AG08395 (cell line): Measurements from ENCODE around the gene EFCAB5.
"Not testable (repeated sequence)": the region's sequence is repeated elsewhere in the genome, so short reads cannot be mapped to it uniquely, and the experiment has no call there.

Experiments
- DNase-seq: peaks from one replicate; pipeline ENCODE4 v3.0.0; 2012; ENCODE audit warnings: mixed read lengths, low spot score

EFCAB5 gene

DNA sequence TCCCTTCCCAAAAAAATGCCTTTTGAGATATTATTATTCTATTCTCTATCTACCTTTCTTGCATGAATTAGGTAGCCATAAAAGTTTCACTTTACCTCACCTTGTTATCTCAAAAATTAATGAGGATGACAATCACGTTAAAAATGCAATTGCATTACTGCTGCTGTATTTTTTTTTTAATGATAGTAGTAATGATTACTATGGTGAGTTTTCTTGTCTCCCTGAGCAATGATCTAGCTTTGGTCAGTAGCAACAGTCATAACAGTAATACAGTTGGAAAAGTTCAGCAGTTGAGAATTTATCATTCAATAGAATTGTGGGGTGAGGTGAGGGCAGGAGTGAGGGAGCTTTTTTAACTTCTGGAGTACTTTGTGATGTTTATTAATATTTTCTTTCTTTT lies at the start of gene EFCAB5:
TSS of gene EFCAB5 (plus strand) at position 301 of the 400 bp plus-strand sequence. CDS start 163 bp downstream, outside the sequence.
- DNase-seq, result no peak

- DNase-seq, result no peak
Observed at GRCh38 chr17:29892201-29892600, 49.2 kb upstream of the EFCAB5 start.

DNA sequence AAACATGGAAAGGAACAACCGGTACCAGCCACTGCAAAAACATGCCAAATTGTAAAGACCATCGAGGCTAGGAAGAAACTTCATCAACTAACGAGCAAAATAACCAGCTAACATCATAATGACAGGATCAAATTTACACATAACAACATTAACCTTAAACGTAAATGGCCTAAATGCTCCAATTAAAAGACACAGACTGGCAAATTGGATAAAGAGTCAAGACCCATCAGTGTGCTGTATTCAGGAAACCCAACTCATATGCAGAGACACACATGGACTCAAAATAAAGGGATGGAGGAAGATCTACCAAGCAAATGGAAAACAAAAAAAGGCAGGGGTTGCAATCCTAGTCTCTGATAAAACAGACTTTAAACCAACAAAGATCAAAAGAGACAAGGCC lies 44.3 kb upstream of the EFCAB5 start:
- not testable (repeated sequence) for DNase-seq

- no peak for DNase-seq
Observed at GRCh38 chr17:29903471-29903870, 38.0 kb upstream of the EFCAB5 start.

GRCh38 chr17:29905086-29905878 lies 36.2 kb upstream of the EFCAB5 start:
- DNase-seq, result no peak

DNA sequence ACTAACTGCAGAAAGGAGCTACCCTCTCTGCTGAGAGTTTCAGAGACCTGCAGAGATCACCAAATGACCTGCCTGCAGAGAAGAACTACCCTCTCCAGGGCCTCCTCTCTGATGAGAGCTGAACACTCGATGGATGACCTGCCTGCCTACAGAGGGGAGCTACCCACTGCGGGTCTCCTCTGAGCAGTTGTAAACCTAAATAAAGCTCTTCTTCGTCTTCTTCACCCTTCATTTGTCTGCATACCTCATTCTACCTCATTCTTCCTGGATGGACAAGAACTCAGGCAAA lies 35.6 kb upstream of the EFCAB5 start:
- no peak for DNase-seq

GRCh38 chr17:29906969-29907368 lies 34.5 kb upstream of the EFCAB5 start:
- DNase-seq, result no peak

DNA sequence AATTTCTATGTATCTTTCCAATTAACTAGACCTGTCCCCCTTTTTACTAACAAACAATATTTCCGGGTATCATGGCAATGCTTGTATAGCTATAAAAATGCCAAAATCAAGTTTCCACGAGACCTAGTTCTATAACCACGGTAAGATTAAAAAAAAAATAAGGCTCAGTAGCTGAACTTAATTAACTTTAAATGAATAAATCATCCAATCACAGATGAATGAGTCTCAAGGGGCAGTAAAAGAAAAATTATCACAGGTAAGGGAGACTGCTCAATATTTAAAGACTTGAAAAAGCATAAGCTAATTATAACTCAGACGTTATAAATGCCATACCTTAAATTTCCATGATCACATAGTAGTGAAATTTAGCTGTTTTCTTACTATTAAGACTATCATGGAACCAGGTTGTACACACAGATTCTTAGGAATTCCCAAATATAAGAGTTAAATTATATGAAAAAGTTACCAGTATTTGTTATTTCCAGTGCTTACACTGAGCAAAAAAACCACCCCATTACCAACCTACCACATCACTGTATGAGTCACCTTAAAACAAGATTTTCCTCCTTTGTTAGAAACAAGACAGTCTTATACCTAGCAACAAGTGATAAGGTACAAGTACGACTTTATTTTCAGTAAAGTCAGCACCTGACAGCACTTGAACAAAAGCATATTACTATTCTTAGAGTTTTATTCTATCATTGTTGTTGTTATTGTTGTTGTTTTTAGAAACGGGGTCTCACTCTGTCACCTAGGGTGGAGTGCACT lies 32.0 kb upstream of the EFCAB5 start:
- DNase-seq, result peak; percentile 10

GRCh38 chr17:29911641-29912177 lies 29.7 kb upstream of the EFCAB5 start:
- DNase-seq, result no peak

DNA sequence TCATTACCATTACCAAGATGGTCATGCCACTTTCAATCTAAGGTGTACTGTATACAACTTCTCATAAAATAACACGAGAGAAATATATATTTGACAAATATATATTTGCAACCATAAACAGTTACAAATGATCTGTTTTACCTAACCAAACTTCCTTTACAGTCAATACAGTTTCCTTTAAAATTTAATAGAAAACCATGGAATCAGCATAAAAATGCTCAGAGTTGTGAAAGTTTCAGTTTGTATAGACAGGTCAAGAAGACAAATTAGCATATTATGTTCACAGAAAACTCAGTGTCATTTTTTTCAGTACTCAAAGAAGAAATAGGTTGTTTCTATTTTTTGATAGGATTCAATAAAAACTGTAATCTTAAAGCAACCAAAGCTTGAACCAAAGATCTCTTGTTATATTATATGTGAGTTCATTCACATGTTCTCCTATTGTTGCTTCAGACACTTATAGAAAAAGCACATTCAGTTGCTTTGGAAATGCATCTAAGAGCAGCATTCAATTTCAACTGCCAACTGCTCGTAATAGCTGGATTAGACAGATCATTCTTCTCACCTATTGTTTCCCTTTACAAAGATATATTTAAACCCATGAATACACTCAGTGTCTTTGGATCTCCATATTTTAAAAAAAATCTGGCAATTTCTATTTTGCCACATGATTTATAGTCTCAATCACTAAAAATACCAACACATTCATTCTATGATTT lies 26.5 kb upstream of the EFCAB5 start:
- DNase-seq, result no peak

DNA sequence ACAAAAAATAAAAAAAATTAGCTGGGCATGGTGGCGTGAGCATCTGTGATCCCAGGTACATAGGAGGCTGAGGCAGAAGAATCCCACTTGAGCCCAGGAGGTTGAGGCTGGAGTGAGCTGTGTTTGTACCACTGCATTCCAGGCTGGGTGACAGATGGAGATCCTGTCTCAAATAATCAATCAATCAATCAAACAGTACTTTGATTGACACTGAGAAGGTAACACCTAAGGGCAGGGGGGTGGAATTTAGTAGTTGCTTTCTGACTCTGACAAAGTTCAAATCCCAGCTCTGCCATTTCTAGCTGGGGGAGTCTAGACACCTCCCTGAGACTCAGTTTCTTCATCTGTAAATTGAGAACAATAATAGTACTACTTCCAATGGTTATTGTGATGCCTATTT lies 23.4 kb upstream of the EFCAB5 start:
- no peak for DNase-seq

GRCh38 chr17:29918922-29919856 lies 22.2 kb upstream of the EFCAB5 start:
- peak; percentile 22 for DNase-seq

DNA sequence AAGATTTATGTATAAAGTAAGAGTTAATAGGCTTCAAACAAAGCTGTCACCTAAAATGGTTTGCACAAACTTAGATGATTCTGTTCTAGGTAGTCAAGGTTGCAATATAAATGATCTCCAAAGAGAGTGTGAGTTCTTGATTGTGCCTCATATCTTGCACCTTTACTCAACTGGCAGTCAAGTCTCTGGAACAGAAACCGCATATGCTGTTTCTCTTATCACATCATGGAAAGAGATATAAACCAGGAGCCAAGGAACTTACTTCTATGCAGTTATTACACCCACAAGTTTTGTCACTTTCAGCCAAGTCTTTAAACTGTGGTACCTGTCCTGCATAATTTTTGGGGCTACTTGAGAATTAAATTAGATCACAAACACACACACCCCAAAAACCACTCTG lies 16.6 kb upstream of the EFCAB5 start:
- no peak for DNase-seq

- no peak for DNase-seq
Observed at GRCh38 chr17:29927546-29927945, 13.9 kb upstream of the EFCAB5 start.

- DNase-seq, result no peak
Observed at GRCh38 chr17:29929006-29929532, 12.4 kb upstream of the EFCAB5 start.

- peak; percentile 86 for DNase-seq
Observed at GRCh38 chr17:29929533-29930408, 11.7 kb upstream of the EFCAB5 start, which contains the start of gene SSH2. Gene SSH2, minus strand, starts transcription at chr17:29930228. Its CDS starts 228 bp downstream, at chr17:29930000.

- no peak for DNase-seq
Observed at GRCh38 chr17:29930409-29931010, 10.9 kb upstream of the EFCAB5 start.

GRCh38 chr17:29931231-29931932 lies 10.1 kb upstream of the EFCAB5 start:
- DNase-seq, result peak; percentile 66

GRCh38 chr17:29933379-29933778 lies 8.1 kb upstream of the EFCAB5 start:
- no peak for DNase-seq
